Measurements from ENCODE around the gene DBNDD2.

The DBNDD2 gene

DNA sequence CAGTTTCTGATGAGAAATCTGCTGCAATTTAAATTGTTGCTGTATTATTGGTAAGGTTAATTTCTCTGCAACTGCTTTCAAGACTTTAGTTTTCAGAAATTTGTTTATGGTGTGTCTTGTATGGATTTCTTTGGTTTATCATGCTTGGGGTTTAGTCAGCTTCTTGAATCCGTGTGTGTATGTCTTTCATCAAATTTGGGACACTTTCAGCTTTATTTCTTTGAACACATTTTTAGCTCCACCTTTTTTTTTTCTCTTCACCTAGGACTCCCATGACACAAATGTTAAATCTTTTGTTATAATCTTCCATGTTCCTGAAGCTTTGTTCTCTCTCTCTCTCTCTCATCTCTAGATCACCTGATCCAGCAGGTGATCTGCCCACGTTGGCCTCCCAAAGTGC is 16.5 kb upstream of the DBNDD2 start:
- Histone ChIP-seq H3K4me1 (no peaks in the 10 kb centered on the region), H3K9me3 (no peaks in the 10 kb centered on the region), H3K4me3 (no peak overlapping the region), H3K36me3 (peaks cover 0 to 8% (median 0%) of the 10 kb centered on the region in 3 donors), H3K27me3 (no peaks in the 10 kb centered on the region), H3K27ac (no peak overlapping the region)
- no peak for DNase-seq
- intact Hi-C loops (cut with DNase I; ENCODE audit: low total_unique reads), result no loop called here
- TF ChIP-seq, protein P1, sequence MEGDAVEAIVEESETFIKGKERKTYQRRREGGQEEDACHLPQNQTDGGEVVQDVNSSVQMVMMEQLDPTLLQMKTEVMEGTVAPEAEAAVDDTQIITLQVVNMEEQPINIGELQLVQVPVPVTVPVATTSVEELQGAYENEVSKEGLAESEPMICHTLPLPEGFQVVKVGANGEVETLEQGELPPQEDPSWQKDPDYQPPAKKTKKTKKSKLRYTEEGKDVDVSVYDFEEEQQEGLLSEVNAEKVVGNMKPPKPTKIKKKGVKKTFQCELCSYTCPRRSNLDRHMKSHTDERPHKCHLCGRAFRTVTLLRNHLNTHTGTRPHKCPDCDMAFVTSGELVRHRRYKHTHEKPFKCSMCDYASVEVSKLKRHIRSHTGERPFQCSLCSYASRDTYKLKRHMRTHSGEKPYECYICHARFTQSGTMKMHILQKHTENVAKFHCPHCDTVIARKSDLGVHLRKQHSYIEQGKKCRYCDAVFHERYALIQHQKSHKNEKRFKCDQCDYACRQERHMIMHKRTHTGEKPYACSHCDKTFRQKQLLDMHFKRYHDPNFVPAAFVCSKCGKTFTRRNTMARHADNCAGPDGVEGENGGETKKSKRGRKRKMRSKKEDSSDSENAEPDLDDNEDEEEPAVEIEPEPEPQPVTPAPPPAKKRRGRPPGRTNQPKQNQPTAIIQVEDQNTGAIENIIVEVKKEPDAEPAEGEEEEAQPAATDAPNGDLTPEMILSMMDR (IDR thresholded peaks at IDR 0.05), result no peak

DNA sequence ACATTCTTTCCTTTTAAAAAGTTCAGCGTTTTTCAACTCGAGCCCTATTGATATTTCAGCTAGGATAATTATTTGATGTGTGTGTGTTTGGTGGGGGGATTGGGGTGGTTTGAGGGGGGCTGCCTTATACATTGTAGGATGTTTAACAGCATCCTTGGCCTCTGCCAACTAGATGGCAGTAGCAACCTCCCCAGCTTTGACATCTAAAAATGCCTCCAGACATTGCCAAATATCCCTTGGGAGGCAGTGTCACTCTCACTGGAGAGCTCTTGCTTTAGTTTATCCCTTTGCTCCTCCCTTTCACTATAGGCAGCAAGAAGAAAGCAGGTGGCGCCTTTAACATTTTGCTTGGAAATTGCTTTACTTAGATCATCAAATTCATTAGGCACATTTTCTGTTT is 15.4 kb upstream of the DBNDD2 start:
- Histone ChIP-seq H3K9me3 (no peaks in the 10 kb centered on the region), H3K4me1 (no peaks in the 10 kb centered on the region), H3K27ac (no peak overlapping the region), H3K4me3 (no peak overlapping the region), H3K27me3 (no peaks in the 10 kb centered on the region), H3K36me3 (peaks cover 0 to 8% (median 0%) of the 10 kb centered on the region in 3 donors)
- intact Hi-C loops (cut with DNase I; ENCODE audit: low total_unique reads), result no loop called here
- DNase-seq, result no peak
- TF ChIP-seq, protein P1 (IDR thresholded peaks at IDR 0.05), result peak in 1 of 2 experiments; percentile 10

DNA sequence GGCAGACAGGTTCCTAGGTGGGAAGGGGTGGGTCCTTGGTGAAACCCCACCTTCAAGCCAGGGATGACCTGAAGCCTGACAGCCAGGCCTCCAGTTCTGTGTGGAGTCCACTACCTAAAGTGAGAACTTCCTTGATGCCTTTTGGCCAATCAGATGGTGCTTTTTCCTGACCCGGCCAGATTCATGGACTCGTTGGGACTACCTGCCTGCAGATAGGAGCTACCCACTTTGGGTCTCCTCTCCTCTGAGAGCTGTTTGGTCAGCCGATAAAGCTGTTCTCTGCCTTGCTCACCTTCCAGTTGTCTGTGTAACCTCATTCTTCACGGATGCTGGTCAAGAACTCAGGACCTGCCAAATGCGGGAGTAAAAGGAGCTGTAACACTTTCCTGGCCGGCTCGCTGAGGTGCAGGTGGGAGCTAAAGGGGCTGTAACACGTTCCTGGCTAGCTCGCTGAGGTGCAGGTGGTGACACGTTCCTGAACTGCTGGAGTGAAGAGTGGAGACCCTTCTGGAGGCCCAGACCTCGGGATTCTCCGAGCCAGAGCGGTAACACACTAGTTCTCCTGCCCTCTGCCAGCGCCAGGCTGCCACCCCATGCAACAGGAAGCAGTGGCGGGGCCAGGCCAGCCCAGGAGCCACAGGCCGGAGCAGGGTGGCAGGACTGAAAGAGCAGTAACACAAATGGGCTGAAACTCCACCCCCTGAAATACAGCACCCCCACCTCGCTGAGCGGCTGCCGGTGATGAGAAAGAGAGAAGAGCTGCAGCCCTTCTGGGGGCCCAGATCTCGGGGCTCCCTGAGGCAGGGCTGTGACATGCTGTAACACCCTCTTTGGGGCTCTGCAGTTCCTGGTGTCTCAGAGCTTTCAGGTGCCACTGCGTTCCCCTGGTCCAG is 13.6 kb upstream of the DBNDD2 start:
- Histone ChIP-seq H3K27ac (no peak overlapping the region), H3K36me3 (peaks cover 0 to 8% (median 0%) of the 10 kb centered on the region in 3 donors), H3K4me1 (no peaks in the 10 kb centered on the region), H3K9me3 (no peaks in the 10 kb centered on the region), H3K4me3 (no peak overlapping the region), H3K27me3 (no peaks in the 10 kb centered on the region)
- TF ChIP-seq, protein P1 (IDR thresholded peaks at IDR 0.05), result no peak
- no peak for DNase-seq
- intact Hi-C loops (cut with DNase I; ENCODE audit: low total_unique reads), result no loop called here

DNA sequence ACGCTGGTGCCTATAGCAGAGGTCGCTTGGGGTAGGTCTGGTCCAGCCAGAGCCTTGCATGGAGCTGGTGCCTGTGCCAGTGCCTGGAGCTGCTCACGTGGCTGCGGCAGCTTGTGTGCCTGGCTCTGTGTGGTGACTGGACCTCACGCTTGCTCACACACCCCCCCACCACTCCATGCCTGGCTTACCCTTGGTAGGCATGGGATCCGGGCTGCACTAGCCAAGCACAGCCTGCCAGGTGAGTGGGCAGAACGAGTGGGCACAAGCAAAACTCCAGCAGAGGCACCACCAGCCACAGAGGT is 13.0 kb upstream of the DBNDD2 start:
- Histone ChIP-seq H3K4me1 (no peaks in the 10 kb centered on the region), H3K4me3 (no peak overlapping the region), H3K27me3 (no peaks in the 10 kb centered on the region), H3K9me3 (no peaks in the 10 kb centered on the region), H3K27ac (no peak overlapping the region), H3K36me3 (peaks cover 0 to 8% (median 0%) of the 10 kb centered on the region in 3 donors)
- intact Hi-C loops (cut with DNase I; ENCODE audit: low total_unique reads), result no loop called here
- DNase-seq, result no peak
- TF ChIP-seq, protein P1 (IDR thresholded peaks at IDR 0.05), result no peak

DNA sequence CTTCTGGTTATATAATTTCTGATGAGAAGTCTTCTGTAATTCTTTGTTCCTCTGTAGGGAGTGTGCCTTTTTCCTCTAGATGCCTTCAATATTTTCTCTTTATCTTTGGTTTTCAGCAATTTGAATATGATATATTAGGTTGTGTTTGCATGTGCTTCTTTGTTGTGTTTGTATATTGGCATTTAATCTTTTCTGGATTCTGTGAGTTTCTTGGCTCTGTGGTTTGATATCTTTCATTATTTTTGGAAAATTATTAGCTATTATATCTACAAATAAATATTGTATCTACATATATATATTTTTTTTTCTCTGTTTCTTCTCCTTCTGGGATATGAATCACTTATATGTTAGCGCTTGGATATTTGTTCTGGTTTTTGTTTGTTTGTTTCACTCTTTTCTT is 9.1 kb upstream of the DBNDD2 start:
- H3K27me3 ChIP-seq, result no peaks in the 10 kb centered on the region
- H3K9me3 ChIP-seq, result peaks cover 0 to 7% (median 5%) of the 10 kb centered on the region in 3 donors
- H3K4me3 ChIP-seq, result no peak overlapping the region
- DNase-seq, result no peak
- TF ChIP-seq, protein P1 (IDR thresholded peaks at IDR 0.05), result no peak
- intact Hi-C loops (cut with DNase I; ENCODE audit: low total_unique reads), result no loop called here
- H3K27ac ChIP-seq, result no peak overlapping the region
- no peaks in the 10 kb centered on the region for H3K4me1 ChIP-seq
- peaks cover 0 to 8% (median 0%) of the 10 kb centered on the region in 3 donors for H3K36me3 ChIP-seq
